WTC11 (cell line): ENCODE data around the gene COPZ1. TPM values are rescaled to one million over a fixed set of nuclear protein-coding genes. Genes with fewer than 3 reads are reported as not detected.

Source experiments
- ATAC-seq: fragments of 200-7000 bp; cut with Tn5 transposase; 2 replicates; pipeline ENCODE4 v1.10.0; 2021; ENCODE audit warnings: mild to moderate bottlenecking, moderate library complexity
- CTCF ChIA-PET: fragments of 300-600 bp; sonication (Branson Sonifier 250); formaldehyde crosslinking; loops from one replicate; lab custom pipeline; 2021; ENCODE audit warnings: antibody characterized with exemption; lab: Charles Lee
- POLR2A ChIA-PET: fragments of 350-600 bp; sonication (Branson Sonifier 250); formaldehyde crosslinking; loops from one replicate; lab custom pipeline; 2021; ENCODE audit warnings: antibody characterized with exemption; lab: Charles Lee
- DNase-seq: peaks from one replicate; pipeline ENCODE4 v3.0.0; 2021; ENCODE audit warnings: low spot score
- H3K27ac Mint-ChIP-seq: 2 replicates; pipeline ENCODE4 v1.8.0; 2021; ENCODE audit warnings: mixed read lengths
- H3K27me3 Mint-ChIP-seq: 2 replicates; pipeline ENCODE4 v1.8.0; 2021; ENCODE audit warnings: low read depth, mild to moderate bottlenecking, moderate library complexity, mixed read lengths
- H3K36me3 Mint-ChIP-seq: 2 replicates; pipeline ENCODE4 v1.8.0; 2021; ENCODE audit warnings: mixed read lengths
- H3K4me1 Mint-ChIP-seq: 2 replicates; pipeline ENCODE4 v1.8.0; 2022; ENCODE audit warnings: mixed read lengths
- H3K4me3 Mint-ChIP-seq: 2 replicates; pipeline ENCODE4 v1.8.0; 2021; ENCODE audit warnings: mild to moderate bottlenecking, moderate library complexity, mixed read lengths
- H3K9me3 Mint-ChIP-seq: 2 replicates; pipeline ENCODE4 v1.8.0; 2021; ENCODE audit warnings: mixed read lengths
- AFF4 ChIP-seq: sonication (generic); formaldehyde crosslinking; IDR thresholded peaks from 2 replicates; pipeline ENCODE4 v1.8.1; 2023; ENCODE audit warnings: mild to moderate bottlenecking, missing genetic modification reagents, borderline replicate concordance
- E2F1 ChIP-seq: sonication (generic); formaldehyde crosslinking; IDR thresholded peaks from 2 replicates; pipeline ENCODE4 v1.8.0; 2022; ENCODE audit warnings: mild to moderate bottlenecking, missing genetic modification reagents
- GRHL2 ChIP-seq: fragments of 250-450 bp; sonication (Bioruptor Pico); IDR thresholded peaks from 2 replicates; pipeline ENCODE4 v1.8.0; 2022; ENCODE audit warnings: mild to moderate bottlenecking, moderate library complexity; ENCODE audit not compliant: insufficient replicate concordance, severe bottlenecking
- NFATC4 ChIP-seq: fragments of 250-450 bp; sonication (Bioruptor Pico); IDR thresholded peaks from 2 replicates; pipeline ENCODE4 v1.9.0; 2021; ENCODE audit warnings: mild to moderate bottlenecking
- NFE2L1 ChIP-seq: sonication (generic); formaldehyde crosslinking; IDR thresholded peaks from 2 replicates; pipeline ENCODE4 v1.8.1; 2023; ENCODE audit warnings: missing genetic modification reagents
- NR1H2 ChIP-seq: sonication (generic); formaldehyde crosslinking; IDR thresholded peaks from 2 replicates; pipeline ENCODE4 v1.9.0; 2021; ENCODE audit warnings: mild to moderate bottlenecking, moderate library complexity, missing genetic modification reagents
- SMAD3 ChIP-seq: sonication (generic); formaldehyde crosslinking; IDR thresholded peaks from 2 replicates; pipeline ENCODE4 v1.8.0; 2022; ENCODE audit warnings: missing genetic modification reagents, mild to moderate bottlenecking, borderline replicate concordance
- TEAD1 ChIP-seq: sonication (generic); formaldehyde crosslinking; IDR thresholded peaks from 2 replicates; pipeline ENCODE4 v1.8.0; 2022; ENCODE audit warnings: mild to moderate bottlenecking, missing genetic modification reagents
- ZNF121 ChIP-seq: sonication (generic); formaldehyde crosslinking; IDR thresholded peaks from 2 replicates; pipeline ENCODE4 v1.8.0; 2023; ENCODE audit warnings: missing genetic modification reagents
- ZNF232 ChIP-seq: sonication (generic); formaldehyde crosslinking; IDR thresholded peaks from 2 replicates; pipeline ENCODE4 v1.8.0; 2022; ENCODE audit warnings: mild to moderate bottlenecking, missing genetic modification reagents
- ZNF416 ChIP-seq: fragments of 250-450 bp; sonication (Bioruptor Pico); IDR thresholded peaks from 2 replicates; pipeline ENCODE4 v1.9.0; 2021; ENCODE audit warnings: mild to moderate bottlenecking, inconsistent platforms
- ZNF671 ChIP-seq: fragments of 250-450 bp; sonication (Bioruptor Pico); IDR thresholded peaks from 2 replicates; pipeline ENCODE4 v1.8.0; 2021; ENCODE audit warnings: mild to moderate bottlenecking
- total RNA-seq: library from RNA; stranded (reverse); gene quantifications from 3 replicates; pipeline ENCODE4 v1.2.3, GENCODE V29; 2021
- TF ChIP-seq, protein P1 (sequence below): sonication (generic); formaldehyde crosslinking; IDR thresholded peaks from 2 replicates; pipeline ENCODE4 v1.8.0; 2022; ENCODE audit warnings: mild to moderate bottlenecking, missing genetic modification reagents
- TF ChIP-seq, protein P2 (sequence below): fragments of 250-450 bp; sonication (Bioruptor Pico); IDR thresholded peaks from 2 replicates; pipeline ENCODE4 v1.9.0; 2021; ENCODE audit warnings: moderate library complexity, mild to moderate bottlenecking, inconsistent platforms, borderline replicate concordance
- TF ChIP-seq, protein P3 (sequence below): sonication (generic); formaldehyde crosslinking; IDR thresholded peaks from 2 replicates; pipeline ENCODE4 v1.8.0; 2023; ENCODE audit warnings: missing genetic modification reagents
- TF ChIP-seq, protein P4 (sequence below): fragments of 250-450 bp; sonication (Bioruptor Pico); IDR thresholded peaks from 2 replicates; pipeline ENCODE4 v1.9.0; 2021; ENCODE audit warnings: mild to moderate bottlenecking
- TF ChIP-seq, protein P5 (sequence below): fragments of 250-450 bp; sonication (Bioruptor Pico); IDR thresholded peaks from 2 replicates; pipeline ENCODE4 v1.8.0; 2021; ENCODE audit warnings: mild to moderate bottlenecking

Gene COPZ1
- total RNA-seq, 1 experiment from 2014 or later, result 98.2 TPM

DNA sequence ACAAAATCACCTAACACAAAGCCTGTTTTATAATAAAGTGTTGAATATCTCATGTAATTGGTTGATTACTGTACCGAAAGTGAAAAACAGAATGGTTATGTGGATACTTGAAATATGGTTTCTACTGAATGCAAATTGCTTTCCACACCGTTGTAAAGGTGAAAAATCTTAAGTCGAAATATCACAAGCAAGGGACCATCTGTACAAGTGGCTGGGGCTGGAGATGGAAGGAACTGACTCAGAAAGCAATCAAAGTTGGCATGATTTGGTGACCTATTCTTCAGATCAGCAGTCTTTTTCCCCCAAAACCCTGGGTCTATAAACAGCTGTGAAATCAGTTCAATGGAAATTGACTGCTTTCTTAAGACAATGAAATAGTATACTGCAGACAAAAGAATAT is 48.6 kb upstream of the COPZ1 start:
- peak overlapping the region; percentile 93 for H3K27ac Mint-ChIP-seq
- TF ChIP-seq, protein P1, sequence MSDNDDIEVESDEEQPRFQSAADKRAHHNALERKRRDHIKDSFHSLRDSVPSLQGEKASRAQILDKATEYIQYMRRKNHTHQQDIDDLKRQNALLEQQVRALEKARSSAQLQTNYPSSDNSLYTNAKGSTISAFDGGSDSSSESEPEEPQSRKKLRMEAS (CRISPR knock-in tag), result 0 out of 2 replicates have a peak, but pooled peaks have one; percentile 18
- TF ChIP-seq TEAD1 (CRISPR knock-in tag), result no peak
- no peak for DNase-seq

DNA sequence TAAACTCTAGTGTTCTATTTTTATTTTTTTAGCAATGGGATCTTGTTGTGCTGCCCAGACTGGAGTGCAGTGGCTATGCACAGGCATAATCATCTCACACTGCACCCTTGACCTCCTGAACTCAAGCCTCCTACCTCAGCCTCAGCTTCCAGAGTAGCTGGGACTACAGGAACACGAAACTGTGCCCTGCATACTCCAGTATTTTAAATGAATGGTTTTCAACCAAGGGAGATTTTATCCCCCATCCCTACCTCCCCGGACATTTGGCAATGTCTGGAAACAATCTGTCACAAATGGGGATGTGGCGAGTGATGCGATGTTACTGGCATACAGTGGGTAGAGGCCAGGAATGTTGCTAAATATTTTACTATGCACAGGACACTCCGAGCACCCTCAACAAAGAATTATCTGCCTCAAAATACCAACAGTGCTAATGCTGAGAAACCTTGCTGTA is 47.1 kb upstream of the COPZ1 start:
- no peaks in the 10 kb centered on the region for H3K27me3 Mint-ChIP-seq
- TF ChIP-seq, protein P2, sequence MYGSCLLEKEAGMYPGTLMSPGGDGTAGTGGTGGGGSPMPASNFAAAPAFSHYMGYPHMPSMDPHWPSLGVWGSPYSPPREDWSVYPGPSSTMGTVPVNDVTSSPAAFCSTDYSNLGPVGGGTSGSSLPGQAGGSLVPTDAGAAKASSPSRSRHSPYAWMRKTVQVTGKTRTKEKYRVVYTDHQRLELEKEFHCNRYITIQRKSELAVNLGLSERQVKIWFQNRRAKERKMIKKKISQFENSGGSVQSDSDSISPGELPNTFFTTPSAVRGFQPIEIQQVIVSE, result no peak
- TF ChIP-seq ZNF121, result 0 out of 2 replicates have a peak, but pooled peaks have one; percentile 17
- ChIA-PET CTCF (interaction anchor here (0.9 to 1.6 kb wide), 2 partner anchors 16 to 26 kb away, joined by 3 to 5 read pairs; no protein-coding TSS in a partner anchor), POLR2A (interaction anchor here (0.6 to 2.3 kb wide), 4 partner anchors 9 to 18 kb away, joined by 3 to 11 read pairs (median 4); no protein-coding TSS in a partner anchor)
- no peak overlapping the region for H3K4me3 Mint-ChIP-seq
- no peaks in the 10 kb centered on the region for H3K9me3 Mint-ChIP-seq
- no peak for ATAC-seq
- H3K27ac Mint-ChIP-seq, result no peak overlapping the region; the same call in none of the 2 replicates
- peaks cover 37% of the 10 kb centered on the region for H3K4me1 Mint-ChIP-seq
- no peak for DNase-seq
- H3K36me3 Mint-ChIP-seq, result peaks cover 15% of the 10 kb centered on the region

More for the DNA sequence above, 48.6 kb upstream of the COPZ1 start:
- peak overlapping the region; percentile 24; the same call in 1 of the 2 replicates for H3K4me3 Mint-ChIP-seq
- ChIA-PET POLR2A (interaction anchor here (1.4 to 2.3 kb wide), 2 partner anchors 11 to 17 kb away, joined by 3 to 11 read pairs; no protein-coding TSS in a partner anchor), CTCF (interaction anchor here (1.6 kb wide), 1 partner anchor 25 kb away, joined by 5 read pairs; no protein-coding TSS in a partner anchor)
- H3K9me3 Mint-ChIP-seq, result no peaks in the 10 kb centered on the region
- peaks cover 23% of the 10 kb centered on the region for H3K36me3 Mint-ChIP-seq
- H3K27me3 Mint-ChIP-seq, result no peaks in the 10 kb centered on the region
- no peak for ATAC-seq
- peaks cover 22% of the 10 kb centered on the region for H3K4me1 Mint-ChIP-seq

GRCh38 chr12:54279227-54279631 is 45.7 kb upstream of the COPZ1 start:
- DNase-seq (no peak), ATAC-seq (no peak)
- peaks cover 51% of the 10 kb centered on the region for H3K4me1 Mint-ChIP-seq
- H3K27me3 Mint-ChIP-seq, result no peaks in the 10 kb centered on the region
- H3K9me3 Mint-ChIP-seq, result no peaks in the 10 kb centered on the region
- peaks cover 3% of the 10 kb centered on the region for H3K36me3 Mint-ChIP-seq
- CTCF ChIA-PET, result interaction anchor here (0.6 to 2.6 kb wide), 13 partner anchors 8 to 120 kb away, joined by 3 to 23 read pairs (median 5); partner anchors contain the start of gene COPZ1
- no peak overlapping the region for H3K27ac Mint-ChIP-seq
- H3K4me3 Mint-ChIP-seq, result no peak overlapping the region
- POLR2A ChIA-PET, result interaction anchor here (0.6 to 3.8 kb wide), 15 partner anchors 9 to 79 kb away, joined by 3 to 105 read pairs (median 7); partner anchors contain the start of genes COPZ1 and NFE2
- TF ChIP-seq GRHL2 (CRISPR knock-in tag) (no peak), NFE2L1 (0 out of 2 replicates have a peak, but pooled peaks have one; percentile 33), NFATC4 (peak; percentile 66; the same call in 1 of the 2 replicates), NR1H2 (CRISPR knock-in tag) (no peak), ZNF232 (CRISPR knock-in tag) (peak; percentile 15; the same call in 1 of the 2 replicates), ZNF416 (CRISPR knock-in tag) (peak; percentile 63; the same call in 1 of the 2 replicates), AFF4 (peak; percentile 62; the same call in 1 of the 2 replicates), SMAD3 (peak; percentile 87; the same call in 1 of the 2 replicates), ZNF671 (CRISPR knock-in tag) (0 out of 2 replicates have a peak, but pooled peaks have one; percentile 74), E2F1 (CRISPR knock-in tag) (0 out of 2 replicates have a peak, but pooled peaks have one; percentile 13)
- TF ChIP-seq, protein P3, sequence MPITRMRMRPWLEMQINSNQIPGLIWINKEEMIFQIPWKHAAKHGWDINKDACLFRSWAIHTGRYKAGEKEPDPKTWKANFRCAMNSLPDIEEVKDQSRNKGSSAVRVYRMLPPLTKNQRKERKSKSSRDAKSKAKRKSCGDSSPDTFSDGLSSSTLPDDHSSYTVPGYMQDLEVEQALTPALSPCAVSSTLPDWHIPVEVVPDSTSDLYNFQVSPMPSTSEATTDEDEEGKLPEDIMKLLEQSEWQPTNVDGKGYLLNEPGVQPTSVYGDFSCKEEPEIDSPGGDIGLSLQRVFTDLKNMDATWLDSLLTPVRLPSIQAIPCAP (CRISPR knock-in tag), result no peak
- TF ChIP-seq, protein P4, sequence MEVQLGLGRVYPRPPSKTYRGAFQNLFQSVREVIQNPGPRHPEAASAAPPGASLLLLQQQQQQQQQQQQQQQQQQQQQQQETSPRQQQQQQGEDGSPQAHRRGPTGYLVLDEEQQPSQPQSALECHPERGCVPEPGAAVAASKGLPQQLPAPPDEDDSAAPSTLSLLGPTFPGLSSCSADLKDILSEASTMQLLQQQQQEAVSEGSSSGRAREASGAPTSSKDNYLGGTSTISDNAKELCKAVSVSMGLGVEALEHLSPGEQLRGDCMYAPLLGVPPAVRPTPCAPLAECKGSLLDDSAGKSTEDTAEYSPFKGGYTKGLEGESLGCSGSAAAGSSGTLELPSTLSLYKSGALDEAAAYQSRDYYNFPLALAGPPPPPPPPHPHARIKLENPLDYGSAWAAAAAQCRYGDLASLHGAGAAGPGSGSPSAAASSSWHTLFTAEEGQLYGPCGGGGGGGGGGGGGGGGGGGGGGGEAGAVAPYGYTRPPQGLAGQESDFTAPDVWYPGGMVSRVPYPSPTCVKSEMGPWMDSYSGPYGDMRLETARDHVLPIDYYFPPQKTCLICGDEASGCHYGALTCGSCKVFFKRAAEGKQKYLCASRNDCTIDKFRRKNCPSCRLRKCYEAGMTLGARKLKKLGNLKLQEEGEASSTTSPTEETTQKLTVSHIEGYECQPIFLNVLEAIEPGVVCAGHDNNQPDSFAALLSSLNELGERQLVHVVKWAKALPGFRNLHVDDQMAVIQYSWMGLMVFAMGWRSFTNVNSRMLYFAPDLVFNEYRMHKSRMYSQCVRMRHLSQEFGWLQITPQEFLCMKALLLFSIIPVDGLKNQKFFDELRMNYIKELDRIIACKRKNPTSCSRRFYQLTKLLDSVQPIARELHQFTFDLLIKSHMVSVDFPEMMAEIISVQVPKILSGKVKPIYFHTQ (CRISPR knock-in tag), result peak; percentile 76; the same call in 1 of the 2 replicates
- TF ChIP-seq, protein P5, sequence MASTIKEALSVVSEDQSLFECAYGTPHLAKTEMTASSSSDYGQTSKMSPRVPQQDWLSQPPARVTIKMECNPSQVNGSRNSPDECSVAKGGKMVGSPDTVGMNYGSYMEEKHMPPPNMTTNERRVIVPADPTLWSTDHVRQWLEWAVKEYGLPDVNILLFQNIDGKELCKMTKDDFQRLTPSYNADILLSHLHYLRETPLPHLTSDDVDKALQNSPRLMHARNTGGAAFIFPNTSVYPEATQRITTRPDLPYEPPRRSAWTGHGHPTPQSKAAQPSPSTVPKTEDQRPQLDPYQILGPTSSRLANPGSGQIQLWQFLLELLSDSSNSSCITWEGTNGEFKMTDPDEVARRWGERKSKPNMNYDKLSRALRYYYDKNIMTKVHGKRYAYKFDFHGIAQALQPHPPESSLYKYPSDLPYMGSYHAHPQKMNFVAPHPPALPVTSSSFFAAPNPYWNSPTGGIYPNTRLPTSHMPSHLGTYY, result peak; percentile 76; the same call in 1 of the 2 replicates
- TF ChIP-seq, all 79 proteins: peak for 10
